Measurements from ENCODE around the gene POLR1C.
"Not testable (repeated sequence)": the region's sequence is repeated elsewhere in the genome, so short reads cannot be mapped to it uniquely, and the experiment has no call there.

POLR1C gene

DNA sequence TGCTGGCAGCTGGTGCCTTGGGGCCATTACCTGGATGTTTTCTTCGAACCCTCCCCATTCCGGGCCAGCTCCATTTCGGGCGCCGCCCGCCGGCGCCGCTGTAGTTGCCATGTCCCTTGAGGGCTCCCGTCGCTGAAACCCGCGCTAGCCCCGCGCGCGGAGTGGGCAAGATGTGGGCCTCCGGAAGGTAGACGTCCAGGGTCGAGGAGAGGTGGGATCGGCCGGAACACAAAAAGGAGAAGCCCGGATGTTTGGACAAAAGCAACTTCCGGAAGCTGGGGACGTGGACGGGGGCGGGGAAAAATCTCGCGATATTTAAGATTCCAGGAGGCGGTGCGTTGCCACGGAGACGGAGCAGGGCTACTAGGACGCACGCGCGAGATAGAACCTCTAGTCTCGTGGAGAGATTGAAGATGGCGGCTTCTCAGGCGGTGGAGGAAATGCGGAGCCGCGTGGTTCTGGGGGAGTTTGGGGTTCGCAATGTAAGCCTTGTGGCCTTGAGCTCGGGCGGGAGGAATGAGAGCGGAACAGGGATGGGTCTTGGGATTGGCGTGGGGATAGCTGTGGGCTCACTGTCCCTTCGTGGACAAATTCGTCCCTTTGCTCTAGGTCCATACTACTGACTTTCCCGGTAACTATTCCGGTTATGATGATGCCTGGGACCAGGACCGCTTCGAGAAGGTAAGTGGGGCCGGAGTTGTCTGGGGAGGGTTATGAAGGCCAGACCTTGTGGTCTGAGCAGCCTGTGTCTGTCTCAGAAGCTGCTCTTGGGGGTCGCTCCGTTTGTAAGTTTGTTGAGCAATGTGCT, at the start of gene POLR1C, which contains the start of gene YIPF3:
TSS of gene POLR1C (plus strand) at position 393 of the 808 bp plus-strand sequence. CDS start at position 414, 21 bp downstream.
TSS of gene YIPF3 (minus strand) at position 230 of the 808 bp plus-strand sequence. CDS start at position 111, 119 bp downstream.
- in situ Hi-C loops (cut with HindIII; ENCODE audit: low pct_unique_long_range_greater_than_20kb, low sequenced_read_pairs) = no loop called here
- TF ChIP-seq JUND (IDR thresholded peaks at IDR 0.05; ENCODE audit: low read depth) = no peak
- peak; percentile 84 to 99 for DNase-seq (ENCODE audit: low read depth in 1 of 2, low spot score in 1 of 2)

DNA sequence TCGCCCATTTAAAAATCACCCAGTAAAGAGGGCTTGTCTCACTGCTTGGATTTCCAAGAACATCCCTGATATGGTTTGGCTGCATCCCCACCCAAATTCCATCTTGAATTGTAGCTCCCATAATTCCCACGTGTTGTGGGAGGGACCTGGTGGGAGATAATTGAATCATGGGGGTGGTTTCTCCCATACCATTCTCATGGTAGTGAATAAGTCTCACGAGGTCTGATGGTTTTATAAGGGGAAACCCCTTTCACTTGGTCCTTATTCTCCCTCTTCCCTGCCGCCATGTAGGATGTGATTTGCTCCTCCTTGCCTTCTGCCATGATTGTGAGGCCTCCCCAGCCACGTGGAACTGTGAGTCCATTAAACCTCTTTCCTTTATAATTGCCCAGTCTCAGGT, 49.6 kb upstream of the POLR1C start:
- DNase-seq (ENCODE audit: low read depth in 1 of 2, low spot score in 1 of 2); in situ Hi-C loops (cut with HindIII; ENCODE audit: low pct_unique_long_range_greater_than_20kb, low sequenced_read_pairs): not testable (repeated sequence)

DNA sequence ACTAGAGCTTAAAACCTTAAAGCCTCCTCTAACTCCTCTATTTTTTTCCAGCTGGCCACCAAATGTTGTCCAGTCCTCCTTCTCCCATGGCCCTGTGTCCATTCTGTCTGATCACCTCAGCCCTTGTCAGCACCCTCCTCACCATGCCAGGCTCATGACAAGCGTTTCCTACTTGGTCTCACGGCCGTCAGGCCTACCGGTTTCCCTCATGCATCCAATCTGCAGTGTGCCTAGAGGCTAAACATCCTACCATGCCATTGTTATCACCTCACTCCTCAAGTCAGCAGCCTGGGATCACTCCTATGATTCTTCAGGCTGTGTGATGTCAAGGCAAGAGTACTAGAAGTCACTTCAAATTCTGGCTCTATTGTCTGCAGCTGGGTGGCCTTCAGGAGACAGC, 49.1 kb upstream of the POLR1C start:
- no peak for TF ChIP-seq JUND (IDR thresholded peaks at IDR 0.05; ENCODE audit: low read depth)
- DNase-seq (ENCODE audit: low read depth in 1 of 2, low spot score in 1 of 2) = no peak

GRCh38 chr6:43468240-43468639, 48.6 kb upstream of the POLR1C start:
- no peak for TF ChIP-seq JUND (IDR thresholded peaks at IDR 0.05; ENCODE audit: low read depth)
- no peak for DNase-seq (ENCODE audit: low read depth in 1 of 2, low spot score in 1 of 2)
- in situ Hi-C loops (cut with HindIII; ENCODE audit: low pct_unique_long_range_greater_than_20kb, low sequenced_read_pairs) = no loop called here

More for the DNA sequence above, 49.1 kb upstream of the POLR1C start:
- in situ Hi-C loops (cut with HindIII; ENCODE audit: low pct_unique_long_range_greater_than_20kb, low sequenced_read_pairs) = no loop called here

DNA sequence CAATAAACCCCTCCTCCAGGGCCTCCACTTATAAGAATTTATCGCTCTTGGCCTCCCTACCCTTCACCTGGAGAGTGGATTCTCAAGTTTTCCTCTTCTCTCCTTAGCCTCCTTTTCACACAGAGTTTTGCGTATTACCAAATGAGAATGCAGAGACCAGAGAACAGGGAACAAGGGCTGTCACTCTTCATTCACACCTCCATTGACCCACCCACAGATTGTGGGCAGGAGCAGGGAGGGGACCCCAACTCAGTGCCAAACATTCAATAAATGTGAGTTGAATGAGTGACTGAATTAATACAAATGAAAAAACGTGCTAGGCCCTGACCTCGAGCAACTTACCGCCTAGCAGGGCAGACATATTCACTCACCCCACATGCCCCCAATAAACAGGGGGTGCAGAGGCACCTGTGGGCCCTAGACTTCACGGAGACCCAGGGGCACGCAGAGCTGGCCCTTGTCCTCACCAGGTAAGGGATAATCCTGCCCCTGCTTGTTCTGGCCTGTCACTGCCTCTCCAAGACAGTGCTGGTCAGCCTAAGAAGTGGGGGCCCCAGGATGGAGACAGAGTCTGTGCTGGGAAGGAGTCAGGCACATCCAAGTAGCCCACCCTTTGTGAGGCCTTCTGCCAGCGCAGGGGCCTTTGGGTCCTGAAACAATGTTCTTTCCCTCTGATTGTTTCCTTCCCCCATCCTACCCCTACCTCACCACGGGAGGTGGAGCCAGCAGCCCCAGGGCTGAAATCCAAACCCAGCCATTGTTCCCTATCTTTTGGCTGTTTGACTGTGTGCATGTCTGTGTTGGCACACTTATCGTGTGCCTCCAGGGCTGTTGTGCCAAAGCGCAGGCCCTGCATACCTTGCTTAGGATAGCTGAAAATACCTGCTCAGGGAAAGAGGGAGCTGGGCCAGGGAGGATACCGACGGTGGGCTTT, 47.9 kb upstream of the POLR1C start:
- TF ChIP-seq JUND (IDR thresholded peaks at IDR 0.05; ENCODE audit: low read depth) = no peak
- in situ Hi-C loops (cut with HindIII; ENCODE audit: low pct_unique_long_range_greater_than_20kb, low sequenced_read_pairs) = no loop called here
- DNase-seq (ENCODE audit: low read depth in 1 of 2, low spot score in 1 of 2) = peak in 1 of 2 experiments; percentile 28

DNA sequence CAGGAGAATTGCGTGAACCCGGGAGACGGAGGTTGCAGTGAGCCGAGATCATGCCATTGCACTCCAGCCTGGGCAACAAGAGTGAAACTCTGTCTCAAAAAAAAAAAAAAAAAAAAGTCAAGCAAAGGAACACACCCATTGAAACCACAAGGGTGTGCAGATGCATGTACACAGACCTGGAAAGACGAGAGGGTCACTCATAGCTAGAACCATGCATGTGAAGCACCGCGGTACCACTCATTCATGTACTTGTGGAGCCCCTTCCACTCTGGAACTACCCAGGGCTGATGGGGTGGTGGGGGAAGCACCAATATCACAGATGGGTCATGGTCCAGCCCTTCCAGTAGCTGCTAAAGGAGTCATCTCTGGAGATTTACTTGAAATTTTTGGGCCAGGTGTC, 46.9 kb upstream of the POLR1C start:
- no peak for DNase-seq (ENCODE audit: low read depth in 1 of 2, low spot score in 1 of 2)
- in situ Hi-C loops (cut with HindIII; ENCODE audit: low pct_unique_long_range_greater_than_20kb, low sequenced_read_pairs) = no loop called here
- no peak for TF ChIP-seq JUND (IDR thresholded peaks at IDR 0.05; ENCODE audit: low read depth)

DNA sequence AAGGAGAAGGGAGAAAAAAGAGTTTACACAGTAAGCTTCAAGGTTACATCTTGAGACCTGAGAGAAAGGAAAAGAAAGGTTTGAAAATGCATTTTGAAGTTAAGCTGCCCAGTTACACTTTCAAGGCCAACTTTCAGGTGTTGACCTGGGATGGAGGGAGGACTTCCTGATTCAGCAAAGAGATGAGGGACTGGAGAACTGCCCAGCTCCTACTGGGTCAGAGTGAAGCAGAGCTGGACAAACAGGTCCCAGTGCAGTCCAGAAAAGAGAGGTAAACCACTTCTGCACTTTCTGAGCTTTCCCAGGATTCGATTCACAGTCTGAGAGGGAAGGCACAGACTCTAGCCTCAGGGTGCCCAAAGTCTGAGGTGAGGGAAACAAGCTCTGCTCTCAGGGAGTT, 45.5 kb upstream of the POLR1C start:
- in situ Hi-C loops (cut with HindIII; ENCODE audit: low pct_unique_long_range_greater_than_20kb, low sequenced_read_pairs) = no loop called here
- DNase-seq (ENCODE audit: low read depth in 1 of 2, low spot score in 1 of 2) = peak in 1 of 2 experiments; percentile 67
- no peak for TF ChIP-seq JUND (IDR thresholded peaks at IDR 0.05; ENCODE audit: low read depth)

GRCh38 chr6:43472515-43472914, 44.4 kb upstream of the POLR1C start:
- no peak for TF ChIP-seq JUND (IDR thresholded peaks at IDR 0.05; ENCODE audit: low read depth)
- no peak for DNase-seq (ENCODE audit: low read depth in 1 of 2, low spot score in 1 of 2)
- in situ Hi-C loops (cut with HindIII; ENCODE audit: low pct_unique_long_range_greater_than_20kb, low sequenced_read_pairs) = no loop called here

DNA sequence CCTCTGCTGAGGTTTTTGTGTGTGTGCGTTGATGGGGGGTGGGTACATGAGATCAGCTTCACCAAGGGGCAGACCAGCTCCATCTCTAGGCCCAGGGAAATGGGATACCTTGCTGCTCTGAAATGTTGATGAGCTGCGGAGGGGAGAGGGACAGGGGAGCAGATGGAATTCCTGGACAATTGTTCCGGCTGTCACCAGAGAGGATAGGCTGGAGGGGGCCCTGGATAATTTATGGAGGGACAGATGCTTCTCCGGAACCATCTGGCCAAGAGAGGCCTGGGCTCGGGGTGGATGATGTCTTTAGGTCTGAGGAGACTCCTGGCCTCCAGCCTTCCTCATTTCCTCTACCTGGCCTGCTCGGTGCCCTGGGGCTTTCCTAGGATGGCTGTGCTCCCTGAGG, 41.4 kb upstream of the POLR1C start:
- in situ Hi-C loops (cut with HindIII; ENCODE audit: low pct_unique_long_range_greater_than_20kb, low sequenced_read_pairs) = no loop called here
- no peak for DNase-seq (ENCODE audit: low read depth in 1 of 2, low spot score in 1 of 2)
- no peak for TF ChIP-seq JUND (IDR thresholded peaks at IDR 0.05; ENCODE audit: low read depth)

- no peak for TF ChIP-seq JUND (IDR thresholded peaks at IDR 0.05; ENCODE audit: low read depth)
- in situ Hi-C loops (cut with HindIII; ENCODE audit: low pct_unique_long_range_greater_than_20kb, low sequenced_read_pairs) = no loop called here
- no peak for DNase-seq (ENCODE audit: low read depth in 1 of 2, low spot score in 1 of 2)
Measured at GRCh38 chr6:43476746-43477145, 40.1 kb upstream of the POLR1C start.

- DNase-seq (ENCODE audit: low read depth in 1 of 2, low spot score in 1 of 2) = peak; percentile 76 to 91
- no peak for TF ChIP-seq JUND (IDR thresholded peaks at IDR 0.05; ENCODE audit: low read depth)
- in situ Hi-C loops (cut with HindIII; ENCODE audit: low pct_unique_long_range_greater_than_20kb, low sequenced_read_pairs) = no loop called here
Measured at GRCh38 chr6:43477235-43478007, 39.5 kb upstream of the POLR1C start, which contains the start of gene TJAP1. TSS of gene TJAP1 (plus strand) at chr6:43477570. CDS start at chr6:43499002, 21,432 bp downstream.

DNA sequence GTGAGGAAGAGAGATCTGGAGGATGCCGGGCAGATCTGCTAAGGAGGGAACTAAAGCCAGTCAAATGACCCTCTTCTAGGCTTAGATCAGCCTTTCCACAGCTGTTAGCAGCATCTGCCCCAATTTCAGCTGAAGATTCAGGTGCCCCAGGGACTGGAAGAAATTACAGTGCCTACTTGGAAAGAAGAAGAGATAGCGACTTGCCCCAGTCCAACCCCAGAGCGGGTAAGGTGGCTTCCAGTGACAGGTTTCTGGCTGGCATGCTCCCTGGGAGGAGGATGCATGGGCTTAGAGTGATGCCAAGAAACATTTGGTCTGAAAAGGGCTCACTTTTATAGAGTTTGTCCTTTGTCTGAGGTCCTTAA, 38.9 kb upstream of the POLR1C start:
- TF ChIP-seq JUND (IDR thresholded peaks at IDR 0.05; ENCODE audit: low read depth) = no peak
- DNase-seq (ENCODE audit: low read depth in 1 of 2, low spot score in 1 of 2) = no peak
- in situ Hi-C loops (cut with HindIII; ENCODE audit: low pct_unique_long_range_greater_than_20kb, low sequenced_read_pairs) = no loop called here
